GM12801 (cell line): ENCODE measurements around the gene KCTD8.

ENCODE experiments used
- CTCF ChIP-seq: IDR thresholded peaks from one replicate; pipeline ENCODE4 v1.5.1; 2011; ENCODE audit warnings: control low read depth; ENCODE audit not compliant: insufficient read length; ENCODE audit errors: extremely low read depth

KCTD8 gene

GRCh38 chr4:44237643-44238042 is 211.0 kb downstream of the KCTD8 start:
- TF ChIP-seq CTCF, result no peak

- TF ChIP-seq CTCF, result no peak
These were observed 212.7 kb downstream of the KCTD8 start for GRCh38 chr4:44235897-44236296.

GRCh38 chr4:44232262-44232661 is 216.3 kb downstream of the KCTD8 start:
- TF ChIP-seq CTCF, result no peak

- TF ChIP-seq CTCF, result no peak
These were observed 217.6 kb downstream of the KCTD8 start for GRCh38 chr4:44231006-44231405.

- TF ChIP-seq CTCF, result no peak
These were observed 220.3 kb downstream of the KCTD8 start for GRCh38 chr4:44228326-44228725.

GRCh38 chr4:44221407-44221806 is 227.2 kb downstream of the KCTD8 start:
- TF ChIP-seq CTCF, result no peak

- TF ChIP-seq CTCF, result no peak
These were observed 237.9 kb downstream of the KCTD8 start for GRCh38 chr4:44210750-44211149.

- TF ChIP-seq CTCF, result no peak
These were observed 251.8 kb downstream of the KCTD8 start for GRCh38 chr4:44196796-44197195.
